ENCODE measurements around the gene NOTCH1.
A peak's percentile ranks its signal among the peaks of the same experiment; 100 is the strongest.

Gene NOTCH1

DNA sequence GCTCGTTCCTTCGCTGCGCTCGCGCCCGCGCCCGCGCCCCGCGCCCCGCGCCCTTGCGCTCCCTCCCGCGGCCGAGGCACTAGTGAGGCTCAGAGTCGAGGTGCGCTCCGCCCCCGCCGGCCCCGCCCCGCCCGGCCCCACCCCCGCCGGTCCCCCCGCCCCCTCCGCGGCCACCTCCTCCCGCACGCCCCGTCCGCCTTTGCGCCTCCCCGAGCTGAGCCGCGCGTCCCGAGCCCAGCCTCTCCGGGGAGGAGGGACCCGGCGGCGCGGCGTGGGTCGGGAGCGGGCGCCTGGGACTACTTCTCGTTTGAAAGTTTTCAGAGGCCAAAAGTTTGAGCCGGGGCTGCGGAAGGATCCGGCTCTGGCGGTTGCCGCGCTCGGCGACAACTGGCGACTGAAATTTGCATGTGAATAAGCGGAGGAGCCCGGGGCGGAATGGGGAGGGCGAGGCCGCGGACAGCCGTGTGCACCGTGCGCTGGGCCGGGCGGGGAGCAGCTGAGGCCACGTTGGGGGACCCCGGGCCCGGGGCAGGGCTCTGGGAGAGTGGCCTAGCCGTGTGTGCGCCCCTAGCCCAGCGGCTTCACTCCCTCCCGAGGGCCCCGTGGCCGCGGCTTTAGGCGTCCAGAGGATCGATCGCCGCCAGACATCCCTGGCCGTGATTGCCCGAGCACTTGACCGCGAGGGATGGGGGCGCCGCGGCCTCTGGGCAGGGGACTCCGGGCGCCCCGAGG is at the start of gene NOTCH1:
Gene NOTCH1 (minus strand): TSS at position 84 of the 732 bp plus-strand sequence. CDS start 262 bp downstream, outside the sequence.
- peak within 1 kb of the TSS; percentile 77 to 82 for H3K4me3 ChIP-seq (ENCODE audit: low read length in 2 of 2)
- H3K4me1 ChIP-seq (ENCODE audit: control insufficient read depth in 2 of 2, insufficient read depth in 2 of 2, low read length in 2 of 2), result peaks cover 47 to 59% of the 10 kb centered on the region in 2 donors
- H3K36me3 ChIP-seq (ENCODE audit: control insufficient read depth in 2 of 2, insufficient read depth in 2 of 2, low read length in 2 of 2), result peaks cover 0 to 12% of the 10 kb centered on the region in 2 donors
- no peaks in the 10 kb centered on the region for H3K27me3 ChIP-seq (ENCODE audit: control insufficient read depth in 2 of 2, insufficient read depth in 2 of 2, low read length in 2 of 2)
- peak within 1 kb of the TSS; percentile 96 for H3K27ac ChIP-seq (ENCODE audit: low read depth in 2 of 2, low read length in 2 of 2)
- H3K9ac ChIP-seq (ENCODE audit: low read depth in 1 of 2, low read length in 2 of 2), result peak within 1 kb of the TSS; percentile 64 to 85
- H3K9me3 ChIP-seq (ENCODE audit: control insufficient read depth in 2 of 2, low read length in 2 of 2), result no peaks in the 10 kb centered on the region

DNA sequence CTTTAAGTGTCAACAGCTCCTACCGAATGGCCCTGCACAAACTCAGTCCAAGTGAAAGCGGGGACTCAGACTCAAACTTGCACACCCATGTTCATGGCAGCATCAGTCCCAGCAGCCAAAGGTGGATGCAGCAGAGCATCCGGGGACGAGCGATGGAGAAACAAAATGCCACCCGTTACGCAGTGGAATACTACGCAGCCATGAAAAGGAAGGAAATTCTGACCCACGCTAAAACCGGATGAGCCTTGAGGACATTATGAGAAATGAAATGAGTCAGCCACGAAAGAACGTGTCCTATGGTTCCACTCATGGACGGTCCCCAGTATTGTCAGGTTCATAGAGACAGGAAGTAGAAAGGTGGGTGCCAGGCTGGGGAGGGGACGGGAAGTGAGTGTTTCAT is 48.6 kb upstream of the NOTCH1 start:
- Histone ChIP-seq H3K4me3 (ENCODE audit: low read length in 2 of 2) (no peak overlapping the region), H3K36me3 (ENCODE audit: control insufficient read depth in 2 of 2, insufficient read depth in 2 of 2, low read length in 2 of 2) (no peaks in the 10 kb centered on the region), H3K9me3 (ENCODE audit: control insufficient read depth in 2 of 2, low read length in 2 of 2) (no peaks in the 10 kb centered on the region), H3K27me3 (ENCODE audit: control insufficient read depth in 2 of 2, insufficient read depth in 2 of 2, low read length in 2 of 2) (no peaks in the 10 kb centered on the region), H3K9ac (ENCODE audit: low read depth in 1 of 2, low read length in 2 of 2) (no peak overlapping the region), H3K27ac (ENCODE audit: low read depth in 2 of 2, low read length in 2 of 2) (no peak overlapping the region), H3K4me1 (ENCODE audit: control insufficient read depth in 2 of 2, insufficient read depth in 2 of 2, low read length in 2 of 2) (peaks cover 3 to 21% of the 10 kb centered on the region in 2 donors)

DNA sequence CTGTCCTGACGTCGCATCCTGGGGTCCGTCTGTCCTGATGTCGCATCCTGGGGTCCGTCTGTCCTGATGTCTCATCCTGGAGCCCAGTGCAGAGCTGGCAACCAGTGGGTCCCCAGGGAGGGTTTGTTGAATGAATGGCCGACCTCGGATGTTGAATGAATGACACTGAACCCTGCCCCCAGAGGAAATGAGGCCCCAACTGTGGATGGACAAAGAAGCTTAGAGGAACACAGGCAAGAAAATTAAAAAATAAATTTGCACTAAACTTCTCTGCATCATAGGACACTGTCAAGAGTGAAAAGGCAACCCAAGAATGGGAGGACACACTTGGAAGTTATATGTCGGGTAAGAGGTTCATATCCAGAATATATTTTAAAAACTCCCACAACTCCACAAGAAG is 47.7 kb upstream of the NOTCH1 start:
- Histone ChIP-seq H3K36me3 (ENCODE audit: control insufficient read depth in 2 of 2, insufficient read depth in 2 of 2, low read length in 2 of 2) (no peaks in the 10 kb centered on the region), H3K4me3 (ENCODE audit: low read length in 2 of 2) (no peak overlapping the region), H3K4me1 (ENCODE audit: control insufficient read depth in 2 of 2, insufficient read depth in 2 of 2, low read length in 2 of 2) (peaks cover 3 to 18% of the 10 kb centered on the region in 2 donors), H3K27ac (ENCODE audit: low read depth in 2 of 2, low read length in 2 of 2) (no peak overlapping the region), H3K9ac (ENCODE audit: low read depth in 1 of 2, low read length in 2 of 2) (no peak overlapping the region), H3K27me3 (ENCODE audit: control insufficient read depth in 2 of 2, insufficient read depth in 2 of 2, low read length in 2 of 2) (no peaks in the 10 kb centered on the region), H3K9me3 (ENCODE audit: control insufficient read depth in 2 of 2, low read length in 2 of 2) (no peaks in the 10 kb centered on the region)

DNA sequence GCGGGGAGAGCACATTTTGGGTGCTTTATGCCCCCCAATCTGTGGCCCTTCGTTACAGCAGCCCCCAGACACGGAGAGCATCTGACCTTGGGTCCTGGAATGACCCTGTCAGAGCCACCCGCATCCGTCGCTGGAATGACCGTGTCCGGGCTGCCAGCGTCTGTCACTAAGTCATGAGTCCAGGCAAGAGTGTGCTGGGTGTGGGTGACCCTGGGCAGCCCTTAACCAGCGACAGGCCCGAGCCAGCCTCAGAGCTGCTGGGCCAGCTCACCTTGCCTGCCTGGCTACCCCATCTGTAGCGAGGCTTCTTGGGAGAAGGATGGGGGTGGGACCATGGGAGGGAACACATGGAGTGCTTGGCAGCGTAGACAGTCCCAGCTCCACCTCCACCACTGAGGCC is 46.8 kb upstream of the NOTCH1 start:
- H3K4me1 ChIP-seq (ENCODE audit: control insufficient read depth in 2 of 2, insufficient read depth in 2 of 2, low read length in 2 of 2), result peaks cover 10 to 19% of the 10 kb centered on the region in 2 donors
- H3K4me3 ChIP-seq (ENCODE audit: low read length in 2 of 2), result no peak overlapping the region
- no peak overlapping the region for H3K9ac ChIP-seq (ENCODE audit: low read depth in 1 of 2, low read length in 2 of 2)
- H3K36me3 ChIP-seq (ENCODE audit: control insufficient read depth in 2 of 2, insufficient read depth in 2 of 2, low read length in 2 of 2), result no peaks in the 10 kb centered on the region
- H3K27me3 ChIP-seq (ENCODE audit: control insufficient read depth in 2 of 2, insufficient read depth in 2 of 2, low read length in 2 of 2), result no peaks in the 10 kb centered on the region
- no peaks in the 10 kb centered on the region for H3K9me3 ChIP-seq (ENCODE audit: control insufficient read depth in 2 of 2, low read length in 2 of 2)
- no peak overlapping the region for H3K27ac ChIP-seq (ENCODE audit: low read depth in 2 of 2, low read length in 2 of 2)

DNA sequence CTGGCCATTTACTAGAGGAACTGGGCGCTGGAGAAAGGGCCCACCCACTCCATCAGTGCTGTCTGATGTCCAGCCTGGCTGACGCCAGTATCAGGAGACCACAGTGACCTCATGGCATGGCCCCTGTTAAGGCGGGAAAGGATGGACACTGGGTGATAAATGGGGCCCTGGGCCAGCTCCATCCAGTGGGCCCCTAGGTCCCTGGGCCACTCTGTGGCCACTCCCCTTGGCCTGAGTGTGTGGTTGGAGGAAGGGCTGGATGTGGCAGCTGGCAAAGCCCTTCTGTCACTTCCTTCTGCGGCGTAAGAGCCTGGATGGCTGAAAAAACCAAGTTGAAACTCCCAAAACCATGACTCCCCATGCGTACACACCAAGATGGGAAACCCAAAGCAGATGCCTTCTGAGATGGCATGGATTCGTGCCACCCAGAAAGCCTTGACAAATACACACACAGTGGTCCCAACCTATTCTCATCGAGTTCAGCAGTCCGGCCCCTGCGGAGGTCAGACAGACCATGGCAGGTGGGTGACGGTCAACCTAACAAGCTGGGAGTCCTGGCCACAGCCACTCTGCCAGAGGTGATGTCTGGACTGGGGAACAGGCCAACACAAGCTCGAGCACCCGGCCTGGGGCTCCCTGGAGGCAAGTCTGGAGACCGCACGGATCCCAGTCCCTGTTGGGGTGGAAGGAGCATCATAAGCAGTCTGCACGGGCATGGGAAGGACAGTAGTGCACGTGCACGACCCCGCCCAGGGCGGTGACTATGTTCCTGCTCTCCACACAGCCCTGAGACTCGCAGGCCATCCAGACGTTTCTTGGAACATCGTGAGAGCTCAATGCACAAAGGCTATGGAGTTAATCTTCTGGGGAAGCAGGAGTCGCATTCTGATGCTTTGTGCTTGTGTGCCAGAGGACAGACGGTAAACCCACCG is 45.2 kb upstream of the NOTCH1 start:
- H3K36me3 ChIP-seq (ENCODE audit: control insufficient read depth in 2 of 2, insufficient read depth in 2 of 2, low read length in 2 of 2), result no peaks in the 10 kb centered on the region
- peak overlapping the region in 1 of 2 donors; percentile 16 for H3K27ac ChIP-seq (ENCODE audit: low read depth in 2 of 2, low read length in 2 of 2)
- no peak overlapping the region for H3K9ac ChIP-seq (ENCODE audit: low read depth in 1 of 2, low read length in 2 of 2)
- H3K4me3 ChIP-seq (ENCODE audit: low read length in 2 of 2), result no peak overlapping the region
- H3K27me3 ChIP-seq (ENCODE audit: control insufficient read depth in 2 of 2, insufficient read depth in 2 of 2, low read length in 2 of 2), result no peaks in the 10 kb centered on the region
- H3K4me1 ChIP-seq (ENCODE audit: control insufficient read depth in 2 of 2, insufficient read depth in 2 of 2, low read length in 2 of 2), result peaks cover 15 to 16% of the 10 kb centered on the region in 2 donors
- H3K9me3 ChIP-seq (ENCODE audit: control insufficient read depth in 2 of 2, low read length in 2 of 2), result no peaks in the 10 kb centered on the region

DNA sequence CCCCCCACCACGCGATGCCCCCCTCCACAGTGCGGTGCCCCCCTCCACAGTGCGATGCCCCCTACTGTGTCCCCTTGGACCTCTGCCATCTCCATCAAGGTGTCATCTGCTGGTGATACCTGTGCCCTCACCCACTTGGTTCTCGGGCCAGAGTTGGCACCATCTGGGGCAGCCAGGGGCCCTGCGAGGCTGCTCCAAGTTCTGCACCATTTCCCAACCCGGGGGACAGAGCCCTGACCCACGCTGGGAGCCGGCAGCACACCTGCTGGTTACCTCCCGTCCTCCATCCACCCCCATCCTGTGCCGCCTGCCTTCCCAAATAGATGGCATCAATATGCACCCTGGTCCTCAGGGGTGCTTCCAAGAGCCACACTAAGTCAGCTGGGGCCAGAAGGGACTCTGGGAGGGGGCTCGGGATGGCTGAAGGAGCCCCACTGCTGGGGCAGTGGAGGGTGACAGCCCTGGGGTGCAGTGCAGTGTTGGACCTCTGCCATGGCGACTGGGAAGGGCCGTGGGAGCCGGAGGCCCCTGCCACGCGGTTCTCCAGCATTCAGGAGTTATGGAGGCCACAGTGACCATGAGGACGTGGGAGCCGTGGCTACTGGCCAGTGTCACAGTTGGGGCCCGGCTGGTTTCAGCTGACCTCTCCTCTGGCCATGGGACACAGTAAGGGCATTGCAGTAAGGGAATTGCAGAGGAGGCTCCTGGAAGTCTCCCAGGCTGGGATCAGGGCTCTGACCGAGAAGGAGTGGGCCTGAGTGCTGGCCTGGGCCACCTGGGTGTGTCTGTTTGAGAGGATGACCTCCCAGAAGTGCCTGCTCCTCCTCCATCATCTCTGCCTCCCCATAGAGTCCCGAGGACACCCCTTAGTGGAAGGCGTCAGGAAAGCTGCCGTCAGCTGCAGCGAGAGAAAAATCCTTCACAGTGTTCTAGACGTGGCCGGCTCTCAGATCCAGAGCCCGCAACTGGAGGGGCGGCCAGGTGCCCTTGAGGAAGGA is 44.2 kb upstream of the NOTCH1 start:
- H3K9ac ChIP-seq (ENCODE audit: low read depth in 1 of 2, low read length in 2 of 2), result no peak overlapping the region
- no peaks in the 10 kb centered on the region for H3K36me3 ChIP-seq (ENCODE audit: control insufficient read depth in 2 of 2, insufficient read depth in 2 of 2, low read length in 2 of 2)
- no peaks in the 10 kb centered on the region for H3K9me3 ChIP-seq (ENCODE audit: control insufficient read depth in 2 of 2, low read length in 2 of 2)
- H3K4me3 ChIP-seq (ENCODE audit: low read length in 2 of 2), result no peak overlapping the region
- peaks cover 13 to 17% of the 10 kb centered on the region in 2 donors for H3K4me1 ChIP-seq (ENCODE audit: control insufficient read depth in 2 of 2, insufficient read depth in 2 of 2, low read length in 2 of 2)
- peak overlapping the region in 1 of 2 donors; percentile 16 for H3K27ac ChIP-seq (ENCODE audit: low read depth in 2 of 2, low read length in 2 of 2)
- H3K27me3 ChIP-seq (ENCODE audit: control insufficient read depth in 2 of 2, insufficient read depth in 2 of 2, low read length in 2 of 2), result no peaks in the 10 kb centered on the region

DNA sequence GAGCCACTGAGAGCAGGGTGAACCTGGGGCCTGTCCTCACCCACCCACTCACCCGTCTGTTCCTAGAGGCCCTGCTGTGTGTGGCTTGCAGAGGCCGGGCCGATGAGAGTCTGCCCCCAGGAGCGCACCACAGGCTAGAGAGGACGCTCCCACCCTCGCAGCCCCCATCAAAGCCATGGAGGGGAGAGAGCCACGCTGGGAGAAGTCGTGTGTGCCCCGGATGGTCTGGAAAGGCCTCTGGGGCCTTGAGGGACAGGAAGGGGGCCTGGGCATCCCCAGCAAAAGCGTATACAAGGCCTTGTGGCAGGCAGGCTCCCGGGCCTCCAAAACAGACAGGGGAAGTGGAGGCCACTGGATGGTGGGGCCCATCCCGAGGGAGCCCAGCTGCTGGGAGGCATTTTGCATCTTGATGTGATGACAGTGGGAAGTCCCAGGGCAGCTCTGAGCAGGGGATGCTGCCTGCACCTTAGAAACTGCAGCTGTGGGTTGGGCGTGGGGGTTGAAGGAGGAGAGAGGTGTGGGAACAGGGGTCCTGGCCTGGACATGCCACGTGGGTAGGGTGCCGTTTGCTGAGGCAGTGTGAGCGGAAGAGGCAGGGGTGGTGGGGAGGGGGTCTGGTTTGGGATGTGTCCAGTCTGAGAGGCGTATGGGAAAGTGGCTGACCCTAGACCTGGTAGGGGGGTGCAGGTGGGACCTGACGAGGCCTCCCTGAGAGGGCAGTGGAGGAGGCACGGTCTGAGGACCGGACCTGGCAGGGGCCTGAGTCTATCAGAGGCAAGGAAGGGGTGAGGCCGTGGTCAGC is 43.0 kb upstream of the NOTCH1 start:
- H3K4me1 ChIP-seq (ENCODE audit: control insufficient read depth in 2 of 2, insufficient read depth in 2 of 2, low read length in 2 of 2), result peaks cover 13 to 23% of the 10 kb centered on the region in 2 donors
- H3K36me3 ChIP-seq (ENCODE audit: control insufficient read depth in 2 of 2, insufficient read depth in 2 of 2, low read length in 2 of 2), result no peaks in the 10 kb centered on the region
- peak overlapping the region in 1 of 2 donors; percentile 32 for H3K27ac ChIP-seq (ENCODE audit: low read depth in 2 of 2, low read length in 2 of 2)
- no peaks in the 10 kb centered on the region for H3K9me3 ChIP-seq (ENCODE audit: control insufficient read depth in 2 of 2, low read length in 2 of 2)
- H3K27me3 ChIP-seq (ENCODE audit: control insufficient read depth in 2 of 2, insufficient read depth in 2 of 2, low read length in 2 of 2), result no peaks in the 10 kb centered on the region
- H3K9ac ChIP-seq (ENCODE audit: low read depth in 1 of 2, low read length in 2 of 2), result peak overlapping the region; percentile 16 to 41
- H3K4me3 ChIP-seq (ENCODE audit: low read length in 2 of 2), result no peak overlapping the region

DNA sequence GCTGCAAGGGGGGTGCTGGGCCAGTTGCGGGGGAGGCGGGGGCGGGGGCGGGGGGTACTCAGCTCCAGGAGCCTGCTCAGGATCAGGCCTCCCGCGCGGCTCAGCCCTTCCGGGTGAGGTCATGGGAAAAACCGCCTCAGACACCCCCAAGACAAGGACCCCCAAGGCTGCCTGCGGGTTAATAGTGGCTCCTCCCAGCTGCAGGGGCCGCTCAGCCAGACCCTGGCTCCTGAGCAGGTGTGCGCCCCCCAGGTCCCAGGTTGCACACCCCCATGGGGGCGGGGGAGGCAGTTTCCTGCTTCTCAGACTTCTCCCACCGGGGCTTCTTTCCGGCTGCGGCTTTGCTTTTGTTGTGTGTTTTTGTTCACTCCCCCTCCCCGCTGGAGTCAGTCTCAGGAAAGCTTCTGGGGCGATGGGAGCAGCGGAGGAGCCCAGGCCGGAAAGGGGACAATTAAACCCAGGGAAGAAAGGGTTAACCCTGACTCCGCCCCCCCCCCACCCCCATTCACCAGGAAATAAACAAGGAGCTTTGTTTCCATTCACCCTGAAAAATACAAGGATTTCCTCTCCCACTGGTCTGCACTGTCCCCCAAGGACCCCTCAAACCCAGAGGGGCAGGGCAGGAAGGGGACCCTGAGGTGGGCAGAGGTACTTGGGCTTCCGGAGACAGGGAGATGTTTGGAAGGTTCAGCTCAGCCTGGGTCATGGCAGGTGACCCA is 42.3 kb upstream of the NOTCH1 start:
- Histone ChIP-seq H3K27ac (ENCODE audit: low read depth in 2 of 2, low read length in 2 of 2) (peak overlapping the region in 1 of 2 donors; percentile 32), H3K9me3 (ENCODE audit: control insufficient read depth in 2 of 2, low read length in 2 of 2) (no peaks in the 10 kb centered on the region), H3K36me3 (ENCODE audit: control insufficient read depth in 2 of 2, insufficient read depth in 2 of 2, low read length in 2 of 2) (no peaks in the 10 kb centered on the region), H3K27me3 (ENCODE audit: control insufficient read depth in 2 of 2, insufficient read depth in 2 of 2, low read length in 2 of 2) (no peaks in the 10 kb centered on the region), H3K4me1 (ENCODE audit: control insufficient read depth in 2 of 2, insufficient read depth in 2 of 2, low read length in 2 of 2) (peaks cover 13 to 23% of the 10 kb centered on the region in 2 donors), H3K9ac (ENCODE audit: low read depth in 1 of 2, low read length in 2 of 2) (peak overlapping the region; percentile 16 to 41), H3K4me3 (ENCODE audit: low read length in 2 of 2) (no peak overlapping the region)

Measured in mucosa of rectum (tissue), 2 donors.